ENCODE data around the gene TNFAIP2.
"Not testable (repeated sequence)": the region's sequence is repeated elsewhere in the genome, so short reads cannot be mapped to it uniquely, and the experiment has no call there.

TNFAIP2 gene

DNA sequence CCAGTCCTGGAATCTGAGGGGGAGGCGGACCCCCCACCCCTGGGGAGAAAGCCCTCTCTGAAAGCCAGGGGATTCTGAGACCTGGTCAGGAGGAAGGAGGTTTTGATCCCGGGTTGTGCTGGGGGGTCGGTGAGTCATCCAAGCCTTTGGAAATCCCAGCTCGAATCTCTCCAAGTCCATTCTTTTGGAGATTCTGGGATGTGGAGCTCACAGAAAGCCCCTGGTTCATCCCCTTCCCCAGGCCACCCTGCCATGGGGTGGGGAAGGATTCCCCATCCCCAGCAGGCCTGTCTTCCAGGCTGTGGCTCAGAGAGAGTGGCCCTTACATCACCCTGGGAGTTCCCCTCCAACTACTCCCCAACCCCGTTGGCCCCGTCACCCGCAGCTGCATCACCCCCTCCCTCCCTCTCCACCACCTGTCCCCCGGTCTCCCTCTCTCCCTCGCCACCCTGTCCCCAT, 14.5 kb upstream of the TNFAIP2 start:
- Histone ChIP-seq H3K9me3 (ENCODE audit: control insufficient read depth in 1 of 2, low read length in 2 of 2) (no peaks in the 10 kb centered on the region), H3K27ac (ENCODE audit: low read depth, low read length) (peak overlapping the region; percentile 32), H3K27me3 (ENCODE audit: control insufficient read depth in 1 of 2, insufficient read depth in 2 of 2, low read length in 2 of 2) (peaks cover 0 to 5% of the 10 kb centered on the region in 2 donors), H3K4me1 (ENCODE audit: control insufficient read depth in 1 of 2, insufficient read depth in 2 of 2, low read length in 2 of 2) (peaks cover 43 to 49% of the 10 kb centered on the region in 2 donors), H3K4me3 (ENCODE audit: low read depth in 1 of 2, low read length in 2 of 2) (no peak overlapping the region), H3K36me3 (ENCODE audit: control insufficient read depth in 1 of 2, insufficient read depth in 2 of 2, low read length in 2 of 2) (no peaks in the 10 kb centered on the region), H3K9ac (ENCODE audit: low read depth in 1 of 2, low read length in 2 of 2) (no peak overlapping the region)

DNA sequence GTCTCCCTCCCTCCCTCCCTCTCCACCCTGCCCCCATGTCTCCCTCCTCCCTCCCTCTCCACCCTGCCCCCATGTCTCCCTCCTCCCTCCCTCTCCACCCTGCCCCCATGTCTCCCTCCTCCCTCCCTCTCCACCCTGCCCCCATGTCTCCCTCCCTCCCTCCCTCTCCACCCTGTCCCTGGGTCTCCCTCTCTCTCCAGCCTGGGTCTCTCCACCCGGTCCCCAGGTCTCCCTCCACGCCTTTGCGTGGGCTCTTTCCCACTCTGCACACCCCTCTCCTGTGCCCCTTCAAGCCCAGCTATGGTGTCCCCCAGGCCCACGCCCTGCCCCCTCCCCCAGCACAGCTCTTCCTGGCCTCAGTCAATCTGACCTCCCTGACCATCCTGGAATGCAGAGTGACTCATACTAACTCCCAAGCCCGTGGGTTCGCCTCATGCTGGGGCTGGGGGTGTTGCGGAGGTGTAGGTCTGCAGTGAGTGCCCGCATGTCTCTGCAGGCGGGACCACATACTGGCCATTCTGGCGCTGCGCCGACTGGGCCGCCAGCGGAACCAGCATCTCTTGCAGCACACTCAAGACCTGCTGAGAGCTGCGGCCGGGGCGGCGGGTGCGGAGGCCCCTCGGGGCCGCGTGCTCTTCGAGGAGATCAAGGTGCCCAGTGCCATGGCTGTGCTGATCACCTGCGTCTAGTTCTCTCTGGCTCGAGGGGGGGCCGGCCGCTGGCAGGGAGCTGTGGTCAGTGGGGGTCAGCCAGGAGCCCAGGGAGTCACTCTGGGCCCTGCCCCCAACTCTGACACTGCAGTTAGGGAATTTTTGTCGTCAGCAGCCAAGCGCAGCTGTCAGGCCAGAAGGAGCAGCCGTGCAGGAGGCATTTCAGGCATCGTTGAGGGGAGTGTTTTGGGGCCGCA, 13.5 kb upstream of the TNFAIP2 start:
- Histone ChIP-seq H3K9ac (ENCODE audit: low read depth in 1 of 2, low read length in 2 of 2) (no peak overlapping the region), H3K27me3 (ENCODE audit: control insufficient read depth in 1 of 2, insufficient read depth in 2 of 2, low read length in 2 of 2) (no peaks in the 10 kb centered on the region), H3K9me3 (ENCODE audit: control insufficient read depth in 1 of 2, low read length in 2 of 2) (no peaks in the 10 kb centered on the region), H3K4me1 (ENCODE audit: control insufficient read depth in 1 of 2, insufficient read depth in 2 of 2, low read length in 2 of 2) (peaks cover 46 to 51% of the 10 kb centered on the region in 2 donors), H3K36me3 (ENCODE audit: control insufficient read depth in 1 of 2, insufficient read depth in 2 of 2, low read length in 2 of 2) (no peaks in the 10 kb centered on the region), H3K4me3 (ENCODE audit: low read depth in 1 of 2, low read length in 2 of 2) (no peak overlapping the region), H3K27ac (ENCODE audit: low read depth, low read length) (peak overlapping the region; percentile 63)

GRCh38 chr14:103110681-103111231, 12.5 kb upstream of the TNFAIP2 start:
- Histone ChIP-seq H3K36me3 (ENCODE audit: control insufficient read depth in 1 of 2, insufficient read depth in 2 of 2, low read length in 2 of 2) (no peaks in the 10 kb centered on the region), H3K4me3 (ENCODE audit: low read depth in 1 of 2, low read length in 2 of 2) (no peak overlapping the region), H3K27me3 (ENCODE audit: control insufficient read depth in 1 of 2, insufficient read depth in 2 of 2, low read length in 2 of 2) (no peaks in the 10 kb centered on the region), H3K4me1 (ENCODE audit: control insufficient read depth in 1 of 2, insufficient read depth in 2 of 2, low read length in 2 of 2) (peaks cover 40 to 45% of the 10 kb centered on the region in 2 donors), H3K27ac (ENCODE audit: low read depth, low read length) (peak overlapping the region; percentile 77), H3K9ac (ENCODE audit: low read depth in 1 of 2, low read length in 2 of 2) (peak overlapping the region in 1 of 2 donors; percentile 12), H3K9me3 (ENCODE audit: control insufficient read depth in 1 of 2, low read length in 2 of 2) (no peaks in the 10 kb centered on the region)

DNA sequence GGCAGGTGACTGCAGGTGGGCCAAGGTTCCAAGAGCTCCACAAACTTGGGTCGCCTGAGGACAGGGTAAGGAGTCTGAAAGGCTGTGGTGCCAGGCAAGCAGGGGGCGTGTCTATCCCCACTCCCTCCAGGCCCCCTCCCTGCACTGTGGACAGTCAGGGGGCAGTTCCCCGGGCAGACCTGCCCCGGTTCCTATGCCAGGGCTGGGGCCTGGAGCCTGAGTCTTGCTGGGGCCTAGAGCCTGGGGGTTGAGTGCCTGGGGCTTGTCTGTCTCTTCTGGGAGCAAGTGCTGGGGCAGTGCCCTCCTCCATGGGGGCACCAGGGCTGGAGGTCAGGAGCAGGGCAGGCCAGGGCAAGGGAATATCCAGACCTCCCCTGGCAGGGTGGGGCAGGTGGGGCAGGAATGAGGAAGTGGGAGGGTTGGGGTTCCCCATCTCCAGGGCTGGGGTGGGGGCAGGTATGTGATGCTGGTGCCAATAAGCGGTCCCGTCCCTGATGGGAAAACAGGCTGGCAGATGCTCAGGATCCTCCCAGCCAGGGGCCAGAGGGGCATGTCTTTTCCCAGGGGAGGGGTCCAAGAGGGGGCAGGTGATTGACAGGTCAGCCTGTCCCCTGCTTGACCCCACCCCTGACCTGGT, 11.9 kb upstream of the TNFAIP2 start:
- Histone ChIP-seq H3K27ac (ENCODE audit: low read depth, low read length) (peak overlapping the region; percentile 53), H3K4me1 (ENCODE audit: control insufficient read depth in 1 of 2, insufficient read depth in 2 of 2, low read length in 2 of 2) (peaks cover 40 to 45% of the 10 kb centered on the region in 2 donors)

GRCh38 chr14:103112400-103113243, 10.6 kb upstream of the TNFAIP2 start:
- Histone ChIP-seq H3K36me3 (ENCODE audit: control insufficient read depth in 1 of 2, insufficient read depth in 2 of 2, low read length in 2 of 2) (no peaks in the 10 kb centered on the region), H3K9me3 (ENCODE audit: control insufficient read depth in 1 of 2, low read length in 2 of 2) (no peaks in the 10 kb centered on the region), H3K27me3 (ENCODE audit: control insufficient read depth in 1 of 2, insufficient read depth in 2 of 2, low read length in 2 of 2) (no peaks in the 10 kb centered on the region), H3K4me1 (ENCODE audit: control insufficient read depth in 1 of 2, insufficient read depth in 2 of 2, low read length in 2 of 2) (peaks cover 40 to 45% of the 10 kb centered on the region in 2 donors), H3K9ac (ENCODE audit: low read depth in 1 of 2, low read length in 2 of 2) (no peak overlapping the region), H3K4me3 (ENCODE audit: low read depth in 1 of 2, low read length in 2 of 2) (no peak overlapping the region), H3K27ac (ENCODE audit: low read depth, low read length) (no peak overlapping the region)

More for the DNA sequence above, 11.9 kb upstream of the TNFAIP2 start:
- no peak overlapping the region for H3K4me3 ChIP-seq (ENCODE audit: low read depth in 1 of 2, low read length in 2 of 2)
- H3K27me3 ChIP-seq (ENCODE audit: control insufficient read depth in 1 of 2, insufficient read depth in 2 of 2, low read length in 2 of 2) = no peaks in the 10 kb centered on the region
- no peak overlapping the region for H3K9ac ChIP-seq (ENCODE audit: low read depth in 1 of 2, low read length in 2 of 2)
- H3K9me3 ChIP-seq (ENCODE audit: control insufficient read depth in 1 of 2, low read length in 2 of 2) = no peaks in the 10 kb centered on the region
- H3K36me3 ChIP-seq (ENCODE audit: control insufficient read depth in 1 of 2, insufficient read depth in 2 of 2, low read length in 2 of 2) = no peaks in the 10 kb centered on the region

DNA sequence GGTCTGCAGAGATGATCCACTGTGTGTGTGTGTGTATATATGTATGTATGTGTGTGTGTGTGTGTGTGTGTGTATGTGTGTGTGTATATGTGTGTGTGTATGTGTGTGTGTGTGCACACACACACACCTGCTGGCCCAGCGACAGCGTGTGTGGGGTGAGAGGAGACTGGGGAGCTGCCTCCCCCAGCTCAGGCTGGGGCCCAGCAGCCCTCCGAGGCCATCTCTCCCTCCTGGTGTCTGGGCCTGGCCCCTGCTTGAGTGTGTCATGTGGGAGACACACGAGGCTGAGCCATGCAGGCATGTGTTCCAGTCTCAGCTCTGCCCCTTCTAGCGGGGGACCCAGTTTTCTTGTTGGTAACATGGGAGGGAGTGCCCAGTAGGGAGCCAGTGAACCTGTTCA, 10.0 kb upstream of the TNFAIP2 start:
- no peaks in the 10 kb centered on the region for H3K27me3 ChIP-seq (ENCODE audit: control insufficient read depth in 1 of 2, insufficient read depth in 2 of 2, low read length in 2 of 2)
- H3K27ac ChIP-seq (ENCODE audit: low read depth, low read length) = no peak overlapping the region
- H3K4me3 ChIP-seq (ENCODE audit: low read depth in 1 of 2, low read length in 2 of 2) = no peak overlapping the region
- no peak overlapping the region for H3K9ac ChIP-seq (ENCODE audit: low read depth in 1 of 2, low read length in 2 of 2)
- no peaks in the 10 kb centered on the region for H3K36me3 ChIP-seq (ENCODE audit: control insufficient read depth in 1 of 2, insufficient read depth in 2 of 2, low read length in 2 of 2)
- H3K4me1 ChIP-seq (ENCODE audit: control insufficient read depth in 1 of 2, insufficient read depth in 2 of 2, low read length in 2 of 2) = peaks cover 42 to 46% of the 10 kb centered on the region in 2 donors
- H3K9me3 ChIP-seq (ENCODE audit: control insufficient read depth in 1 of 2, low read length in 2 of 2) = no peaks in the 10 kb centered on the region

GRCh38 chr14:103113774-103114173, 9.5 kb upstream of the TNFAIP2 start:
- Histone ChIP-seq H3K9ac (ENCODE audit: low read depth in 1 of 2, low read length in 2 of 2) (no peak overlapping the region), H3K9me3 (ENCODE audit: control insufficient read depth in 1 of 2, low read length in 2 of 2) (no peaks in the 10 kb centered on the region), H3K36me3 (ENCODE audit: control insufficient read depth in 1 of 2, insufficient read depth in 2 of 2, low read length in 2 of 2) (no peaks in the 10 kb centered on the region), H3K27me3 (ENCODE audit: control insufficient read depth in 1 of 2, insufficient read depth in 2 of 2, low read length in 2 of 2) (no peaks in the 10 kb centered on the region), H3K27ac (ENCODE audit: low read depth, low read length) (no peak overlapping the region), H3K4me3 (ENCODE audit: low read depth in 1 of 2, low read length in 2 of 2) (no peak overlapping the region), H3K4me1 (ENCODE audit: control insufficient read depth in 1 of 2, insufficient read depth in 2 of 2, low read length in 2 of 2) (peaks cover 42 to 51% of the 10 kb centered on the region in 2 donors)

GRCh38 chr14:103115086-103115679, 8.1 kb upstream of the TNFAIP2 start:
- H3K27ac ChIP-seq (ENCODE audit: low read depth, low read length) = peak overlapping the region; percentile 68
- not testable (repeated sequence) for H3K27me3 ChIP-seq (ENCODE audit: control insufficient read depth in 1 of 2, insufficient read depth in 2 of 2, low read length in 2 of 2); H3K9ac ChIP-seq (ENCODE audit: low read depth in 1 of 2, low read length in 2 of 2); H3K9me3 ChIP-seq (ENCODE audit: control insufficient read depth in 1 of 2, low read length in 2 of 2); H3K36me3 ChIP-seq (ENCODE audit: control insufficient read depth in 1 of 2, insufficient read depth in 2 of 2, low read length in 2 of 2)
- peak overlapping the region; percentile 23 to 50 for H3K4me3 ChIP-seq (ENCODE audit: low read depth in 1 of 2, low read length in 2 of 2)
- peaks cover 45 to 54% of the 10 kb centered on the region in 2 donors for H3K4me1 ChIP-seq (ENCODE audit: control insufficient read depth in 1 of 2, insufficient read depth in 2 of 2, low read length in 2 of 2)

DNA sequence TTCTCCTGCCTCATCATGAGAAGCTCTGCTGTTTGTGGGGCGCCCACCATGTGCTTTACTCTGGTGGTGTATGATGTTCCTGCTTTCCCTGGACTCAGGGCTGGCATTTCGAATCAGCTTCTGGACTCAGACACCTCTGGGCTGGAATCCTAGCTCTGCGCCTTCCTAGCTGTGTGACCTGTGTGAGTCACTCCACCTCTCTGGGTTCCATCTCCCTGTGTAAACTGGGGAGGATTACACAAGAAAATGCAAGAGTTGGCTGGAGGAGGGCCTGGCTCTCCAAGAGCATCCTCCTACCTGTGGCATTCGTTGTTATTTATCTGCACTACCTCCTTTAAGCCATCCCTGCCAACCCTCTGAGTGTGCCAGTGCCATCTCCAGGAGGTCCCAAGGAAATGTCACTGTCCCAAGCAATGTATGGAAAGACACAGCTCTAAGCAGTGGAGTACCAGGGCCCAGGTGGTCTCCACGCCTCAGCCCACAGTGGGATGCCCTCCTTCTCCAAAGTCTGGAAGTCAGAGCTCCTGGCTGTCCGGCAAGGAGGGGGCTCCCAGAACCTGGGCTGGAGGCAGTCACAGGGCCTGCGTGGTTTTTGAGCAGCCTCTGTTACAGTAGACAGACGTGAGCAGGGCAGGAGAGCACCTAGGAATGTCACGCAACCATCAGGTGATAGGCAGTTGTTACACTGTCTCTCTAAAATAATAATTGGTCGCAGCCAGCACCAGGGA, 7.3 kb upstream of the TNFAIP2 start:
- peaks cover 46 to 56% of the 10 kb centered on the region in 2 donors for H3K4me1 ChIP-seq (ENCODE audit: control insufficient read depth in 1 of 2, insufficient read depth in 2 of 2, low read length in 2 of 2)
- H3K36me3 ChIP-seq (ENCODE audit: control insufficient read depth in 1 of 2, insufficient read depth in 2 of 2, low read length in 2 of 2) = no peaks in the 10 kb centered on the region
- no peaks in the 10 kb centered on the region for H3K9me3 ChIP-seq (ENCODE audit: control insufficient read depth in 1 of 2, low read length in 2 of 2)
- no peak overlapping the region for H3K4me3 ChIP-seq (ENCODE audit: low read depth in 1 of 2, low read length in 2 of 2)
- no peak overlapping the region for H3K27ac ChIP-seq (ENCODE audit: low read depth, low read length)
- H3K9ac ChIP-seq (ENCODE audit: low read depth in 1 of 2, low read length in 2 of 2) = no peak overlapping the region
- no peaks in the 10 kb centered on the region for H3K27me3 ChIP-seq (ENCODE audit: control insufficient read depth in 1 of 2, insufficient read depth in 2 of 2, low read length in 2 of 2)

Data from duodenal mucosa (tissue), 2 donors.